NOMO-1 treated with DMSO at 0.1 percent for 48 hours (cell line): ENCODE measurements around the gene BMPR1A.

Experiments used
- DNase-seq: peaks from one replicate; lab custom pipeline; 2025; ENCODE audit not compliant: unreplicated experiment; lab: John Stamatoyannopoulos, UW

The BMPR1A gene

DNA sequence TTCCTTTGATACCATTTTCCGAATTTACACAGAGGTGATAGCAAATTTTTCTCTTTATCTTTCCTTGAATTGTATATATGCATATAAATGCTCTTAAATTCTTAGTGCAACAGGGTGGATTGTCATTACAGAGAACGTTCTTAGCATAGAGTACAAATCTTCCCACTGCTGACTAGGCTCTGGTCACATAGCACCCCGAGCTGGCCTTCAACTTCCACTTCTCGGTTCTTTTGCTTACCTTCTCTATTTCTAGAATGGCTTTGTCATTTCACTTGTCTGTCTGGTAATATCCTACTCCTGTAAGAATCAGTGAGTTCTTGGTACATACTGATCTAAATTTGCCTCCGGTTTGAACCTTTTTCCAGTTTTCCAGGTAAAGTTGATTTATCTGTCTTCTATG lies 225.3 kb downstream of the BMPR1A start:
- peak; percentile 8 for DNase-seq
